LNCAP (cell line): ENCODE data around the gene APOL4.

Source experiments
- TF ChIP-seq, protein P1 (sequence below): fragments of 450-650 bp; IDR thresholded peaks from 2 replicates; pipeline ENCODE4 v1.5.1; 2017; ENCODE audit warnings: mild to moderate bottlenecking

Gene APOL4

DNA sequence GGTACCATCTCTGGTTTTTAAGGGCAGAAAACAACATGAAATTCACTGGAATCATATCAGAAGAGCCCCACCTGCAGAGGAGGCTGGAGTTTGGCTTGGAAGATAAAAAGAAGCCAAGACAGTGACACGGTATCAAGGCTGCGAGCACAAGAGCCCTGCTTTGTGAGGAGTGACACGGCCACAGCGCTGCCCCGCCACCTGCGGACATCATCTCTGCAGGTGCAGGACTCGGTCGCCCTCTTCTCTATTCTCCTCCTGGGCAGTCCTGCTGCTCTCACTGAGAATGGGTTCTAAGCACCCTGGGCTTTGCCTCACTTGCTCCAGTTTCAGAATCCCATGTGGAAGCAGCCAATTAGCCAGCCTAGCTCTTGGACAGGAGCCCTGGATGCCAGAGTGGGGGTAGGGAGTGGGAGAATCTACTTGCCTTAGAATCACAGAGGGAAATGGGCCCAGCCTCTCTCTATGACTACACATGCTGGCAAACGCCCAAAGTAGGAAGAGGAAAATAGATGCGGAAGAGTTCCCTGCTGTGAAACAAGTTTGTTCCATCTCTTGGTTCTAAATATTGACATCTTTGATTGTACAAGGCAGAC, 17.1 kb downstream of the APOL4 start:
- TF ChIP-seq, protein P1, sequence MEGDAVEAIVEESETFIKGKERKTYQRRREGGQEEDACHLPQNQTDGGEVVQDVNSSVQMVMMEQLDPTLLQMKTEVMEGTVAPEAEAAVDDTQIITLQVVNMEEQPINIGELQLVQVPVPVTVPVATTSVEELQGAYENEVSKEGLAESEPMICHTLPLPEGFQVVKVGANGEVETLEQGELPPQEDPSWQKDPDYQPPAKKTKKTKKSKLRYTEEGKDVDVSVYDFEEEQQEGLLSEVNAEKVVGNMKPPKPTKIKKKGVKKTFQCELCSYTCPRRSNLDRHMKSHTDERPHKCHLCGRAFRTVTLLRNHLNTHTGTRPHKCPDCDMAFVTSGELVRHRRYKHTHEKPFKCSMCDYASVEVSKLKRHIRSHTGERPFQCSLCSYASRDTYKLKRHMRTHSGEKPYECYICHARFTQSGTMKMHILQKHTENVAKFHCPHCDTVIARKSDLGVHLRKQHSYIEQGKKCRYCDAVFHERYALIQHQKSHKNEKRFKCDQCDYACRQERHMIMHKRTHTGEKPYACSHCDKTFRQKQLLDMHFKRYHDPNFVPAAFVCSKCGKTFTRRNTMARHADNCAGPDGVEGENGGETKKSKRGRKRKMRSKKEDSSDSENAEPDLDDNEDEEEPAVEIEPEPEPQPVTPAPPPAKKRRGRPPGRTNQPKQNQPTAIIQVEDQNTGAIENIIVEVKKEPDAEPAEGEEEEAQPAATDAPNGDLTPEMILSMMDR, result no peak

DNA sequence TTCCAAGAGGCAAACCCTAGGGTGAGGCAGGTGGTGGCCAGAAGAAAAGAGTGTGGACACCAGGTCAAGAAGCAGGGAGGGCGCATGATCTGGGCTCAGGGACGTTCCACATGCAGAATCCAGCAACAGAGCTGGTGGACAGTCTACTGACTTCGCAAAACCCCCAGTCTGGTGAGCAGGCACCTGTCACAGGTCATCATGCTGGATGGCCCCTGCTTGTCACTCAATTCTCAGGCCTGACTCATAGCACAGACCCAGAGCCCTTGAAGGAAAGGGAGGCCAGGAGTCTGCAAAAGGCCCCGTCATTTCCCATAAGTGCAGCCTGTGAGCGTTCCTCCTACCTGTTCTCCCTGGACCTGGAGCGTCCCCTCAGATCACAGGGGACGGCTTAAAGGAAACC, 18.2 kb downstream of the APOL4 start:
- TF ChIP-seq, protein P1, result no peak

DNA sequence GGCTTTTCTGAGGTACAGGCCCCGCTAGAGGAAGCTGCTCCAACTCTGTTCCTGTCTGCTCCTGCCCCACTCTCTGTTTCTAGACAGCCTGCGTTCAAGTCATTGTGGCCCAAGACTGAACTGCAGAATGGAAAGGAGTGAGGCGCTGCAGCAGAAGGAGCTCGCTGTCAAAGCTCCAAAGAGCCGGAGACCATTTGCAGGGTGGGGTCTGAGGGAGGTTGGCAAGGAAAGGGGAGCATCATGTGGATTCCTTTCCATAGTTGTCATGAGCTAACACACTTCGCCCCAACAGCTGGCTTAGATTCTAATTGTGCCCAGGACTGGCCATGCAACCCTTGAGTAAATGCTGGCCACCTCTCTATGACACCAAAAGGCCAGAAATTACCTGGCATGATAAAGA, 18.8 kb downstream of the APOL4 start:
- TF ChIP-seq, protein P1, result no peak

DNA sequence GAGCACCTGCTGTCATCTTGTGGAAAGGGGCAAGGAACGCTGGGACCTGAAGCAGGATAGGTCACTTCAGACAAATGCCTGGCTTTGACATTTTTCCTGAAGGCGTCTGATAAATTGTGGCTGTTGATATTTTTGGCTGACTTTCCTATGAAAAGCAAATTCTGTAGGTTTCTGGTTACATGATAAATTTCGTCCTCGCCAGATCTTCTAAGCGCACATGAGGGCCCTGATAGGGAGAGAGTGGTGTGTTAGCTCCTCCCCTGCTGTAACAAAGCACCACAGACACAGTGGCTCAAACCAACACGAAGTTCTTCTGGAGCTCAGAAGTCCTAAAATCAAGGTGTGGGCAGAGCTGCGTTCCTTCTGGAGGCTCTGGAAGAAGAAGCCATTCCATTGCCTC, 19.6 kb downstream of the APOL4 start:
- TF ChIP-seq, protein P1, result no peak

DNA sequence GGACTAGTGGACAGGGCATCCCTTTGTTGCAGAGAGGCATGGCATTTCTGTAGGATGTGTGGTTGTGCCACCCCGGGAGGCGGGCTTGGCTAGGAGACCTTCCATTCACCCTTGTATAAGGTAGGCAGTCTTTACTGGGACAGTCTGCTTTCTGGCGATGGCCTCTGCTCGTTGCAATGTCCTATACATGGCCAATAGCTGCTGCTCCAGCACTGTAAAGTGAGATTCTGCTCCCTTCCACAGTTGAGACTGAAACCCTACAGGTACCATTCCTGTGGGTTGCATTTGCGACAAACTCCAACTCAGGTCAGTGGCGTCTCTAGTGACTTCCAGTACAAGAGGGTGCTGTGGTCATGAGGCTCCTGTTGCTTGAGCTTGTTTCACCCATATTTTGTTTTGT, 20.7 kb downstream of the APOL4 start:
- TF ChIP-seq, protein P1, result no peak

DNA sequence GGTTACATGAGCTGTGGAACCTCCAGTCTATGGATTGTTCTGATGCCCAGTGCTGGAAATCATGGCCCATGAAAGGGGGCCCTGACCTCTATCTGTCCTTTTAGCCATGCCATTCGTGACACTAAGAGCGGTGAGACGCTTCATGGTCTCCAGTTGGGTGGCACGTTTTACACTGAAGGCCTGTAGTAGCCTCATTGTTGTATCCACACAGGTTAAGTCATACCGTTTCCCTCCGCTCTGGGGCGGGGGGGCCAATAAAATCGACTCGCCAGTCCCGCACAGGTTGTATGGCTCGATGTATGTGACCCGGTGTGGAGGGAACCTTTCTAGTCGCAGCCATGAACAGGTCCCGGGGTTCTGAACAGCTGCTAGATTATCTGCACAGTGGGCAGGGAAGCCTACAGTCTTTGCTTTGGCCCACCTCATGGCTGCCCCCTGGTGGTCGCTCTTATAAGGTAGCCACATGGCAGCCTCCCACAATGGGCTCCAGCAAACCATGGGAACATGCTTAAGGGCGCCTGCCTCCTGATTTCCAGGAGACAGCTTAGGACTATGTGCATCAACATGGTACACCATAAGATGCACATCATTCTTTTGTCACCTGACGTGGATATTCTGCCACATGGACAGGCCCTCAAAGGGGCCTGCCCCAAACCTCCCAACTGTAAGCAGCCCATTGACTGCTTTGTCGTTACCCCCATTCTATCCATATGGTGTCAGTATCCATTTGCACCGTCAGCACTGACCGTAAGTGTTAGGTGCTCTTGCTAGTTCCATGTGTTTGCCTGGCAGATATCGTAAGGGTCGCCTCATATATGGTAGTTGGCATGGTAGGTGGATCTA, 21.4 kb downstream of the APOL4 start:
- TF ChIP-seq, protein P1, result peak; percentile 74

DNA sequence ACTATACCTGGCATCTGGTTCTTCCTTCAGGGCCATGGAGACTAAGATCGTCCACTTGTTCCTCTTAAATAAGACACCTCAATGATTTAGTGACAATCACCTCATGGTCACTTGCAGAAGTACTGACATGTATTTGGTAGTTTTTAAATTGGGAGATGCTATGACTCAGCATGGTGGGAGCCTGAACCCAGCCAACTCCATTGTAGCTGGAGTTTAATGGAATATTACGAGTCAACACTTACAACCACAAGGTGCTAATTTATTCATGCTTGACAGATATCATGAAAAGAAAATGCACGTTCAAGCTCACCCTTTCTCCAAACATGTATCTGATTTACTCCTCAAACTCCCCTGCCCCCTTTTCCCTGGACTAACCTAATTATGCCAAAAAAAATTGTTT, 24.4 kb downstream of the APOL4 start:
- TF ChIP-seq, protein P1, result no peak
